WERI-Rb-1 (cell line): ENCODE data around the gene ARHGEF25.
"Not testable (repeated sequence)": the region's sequence is repeated elsewhere in the genome, so short reads cannot be mapped to it uniquely, and the experiment has no call there.

ENCODE experiments used
- DNase-seq: peaks from one replicate; pipeline ENCODE4 v3.0.0-alpha.2; 2020
- H3K27ac ChIP-seq: fragments of 250-450 bp; sonication (Bioruptor Pico); 2 replicates; pipeline ENCODE4 v1.5.1; 2020; ENCODE audit warnings: mild to moderate bottlenecking, moderate library complexity
- H3K27me3 ChIP-seq: fragments of 250-450 bp; sonication (Bioruptor Pico); 2 replicates; pipeline ENCODE4 v1.5.1; 2021; ENCODE audit warnings: mild to moderate bottlenecking, low read depth, moderate library complexity; ENCODE audit not compliant: insufficient read depth, severe bottlenecking
- H3K36me3 ChIP-seq: fragments of 250-450 bp; sonication (Bioruptor Pico); 2 replicates; pipeline ENCODE4 v1.5.1; 2020; ENCODE audit warnings: mild to moderate bottlenecking, moderate library complexity
- H3K4me3 ChIP-seq: 2 replicates; pipeline ENCODE4 v1.5.1; 2011; ENCODE audit warnings: low read depth, mild to moderate bottlenecking, control low read depth, low read length
- H3K9me3 ChIP-seq: fragments of 250-450 bp; sonication (Bioruptor Pico); 2 replicates; pipeline ENCODE4 v1.5.1; 2021; ENCODE audit warnings: mild to moderate bottlenecking, moderate library complexity; ENCODE audit not compliant: severe bottlenecking
- CTCF ChIP-seq: IDR thresholded peaks from 2 replicates; pipeline ENCODE4 v1.5.1; 2011; ENCODE audit warnings: low read depth, mild to moderate bottlenecking, control low read depth, inconsistent platforms, low read length

The ARHGEF25 gene

GRCh38 chr12:57640175-57641042 lies 29.2 kb downstream of the ARHGEF25 start:
- no peak for DNase-seq
- Histone ChIP-seq H3K27me3 (no peaks in the 10 kb centered on the region), H3K4me3 (no peak overlapping the region), H3K9me3 (peaks cover 6% of the 10 kb centered on the region), H3K36me3 (no peaks in the 10 kb centered on the region), H3K27ac (no peak overlapping the region)
- TF ChIP-seq CTCF: no peak

- H3K36me3 ChIP-seq: no peaks in the 10 kb centered on the region
- H3K9me3 ChIP-seq: peaks cover 13% of the 10 kb centered on the region
- no peaks in the 10 kb centered on the region for H3K27me3 ChIP-seq
- TF ChIP-seq CTCF: no peak
- H3K4me3 ChIP-seq: no peak overlapping the region
- DNase-seq: no peak
- no peak overlapping the region for H3K27ac ChIP-seq
Measured at GRCh38 chr12:57641699-57642442, 30.6 kb downstream of the ARHGEF25 start.

GRCh38 chr12:57645990-57646658 lies 34.9 kb downstream of the ARHGEF25 start:
- not testable (repeated sequence) for H3K4me3 ChIP-seq, H3K27me3 ChIP-seq, H3K27ac ChIP-seq, DNase-seq, H3K36me3 ChIP-seq
- peaks cover 13% of the 10 kb centered on the region for H3K9me3 ChIP-seq

- not testable (repeated sequence) for H3K36me3 ChIP-seq, H3K4me3 ChIP-seq, H3K27ac ChIP-seq, DNase-seq, H3K27me3 ChIP-seq
- peaks cover 13% of the 10 kb centered on the region for H3K9me3 ChIP-seq
Measured at GRCh38 chr12:57646659-57647049, 35.4 kb downstream of the ARHGEF25 start.

- DNase-seq: no peak
- TF ChIP-seq CTCF: no peak
- peaks cover 12% of the 10 kb centered on the region for H3K9me3 ChIP-seq
- H3K36me3 ChIP-seq: no peaks in the 10 kb centered on the region
- H3K27ac ChIP-seq: no peak overlapping the region
- no peaks in the 10 kb centered on the region for H3K27me3 ChIP-seq
- H3K4me3 ChIP-seq: no peak overlapping the region
Measured at GRCh38 chr12:57654042-57654441, 42.8 kb downstream of the ARHGEF25 start.

- no peak overlapping the region for H3K27ac ChIP-seq
- no peak for TF ChIP-seq CTCF
- no peaks in the 10 kb centered on the region for H3K27me3 ChIP-seq
- DNase-seq: no peak
- peaks cover 20% of the 10 kb centered on the region for H3K9me3 ChIP-seq
- no peaks in the 10 kb centered on the region for H3K36me3 ChIP-seq
- H3K4me3 ChIP-seq: no peak overlapping the region
Measured at GRCh38 chr12:57655541-57656240, 44.5 kb downstream of the ARHGEF25 start.

- H3K27ac ChIP-seq, H3K4me3 ChIP-seq: not testable (repeated sequence)
Measured at GRCh38 chr12:57656408-57656807, 45.2 kb downstream of the ARHGEF25 start.

More at GRCh38 chr12:57656408-57656807, 45.2 kb downstream of the ARHGEF25 start:
- not testable (repeated sequence) for DNase-seq, H3K36me3 ChIP-seq, H3K27me3 ChIP-seq
- peaks cover 23% of the 10 kb centered on the region for H3K9me3 ChIP-seq
